ENCODE measurements around the gene ARHGAP18. TPM values are rescaled to one million over a fixed set of nuclear protein-coding genes. Genes with fewer than 3 reads are reported as not detected.
A peak's percentile ranks its signal among the peaks of the same experiment; 100 is the strongest.

ARHGAP18 gene
- total and polyA plus RNA-seq, 2 of the 13 experiments (the other 11 are each of a cell fraction or from before 2014, with no cell fraction given) = 58.2 to 115 TPM

DNA sequence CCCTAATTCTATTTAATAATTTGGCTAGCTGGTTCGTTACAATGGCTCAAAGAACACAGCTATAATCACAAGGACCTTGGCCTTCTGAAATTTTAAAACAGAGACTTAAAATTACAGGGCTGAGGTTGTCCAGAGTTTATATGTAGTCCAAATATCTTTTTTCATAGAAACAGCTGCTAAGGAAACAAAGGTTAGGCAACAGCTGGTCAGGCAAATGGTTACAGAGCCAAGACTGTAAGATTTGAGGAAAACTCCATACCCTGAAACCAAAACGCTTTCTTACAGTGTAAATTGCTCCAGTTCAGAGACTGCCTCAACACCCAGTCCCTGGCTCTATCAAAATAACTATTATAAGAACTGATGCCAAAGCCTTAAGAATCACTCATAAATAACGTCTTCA, 9.7 kb upstream of the ARHGAP18 start:
- Histone ChIP-seq H3K9ac (ENCODE audit: insufficient read depth, low read depth, low read length) (no peak overlapping the region), H2AFZ (ENCODE audit: low read length) (no peak overlapping the region), H3K36me3 (replicated peaks in 1 of 2; ENCODE audit: control insufficient read depth in 1 of 2, insufficient read depth in 2 of 2, low read length in 2 of 2) (no peaks in the 10 kb centered on the region), H4K20me1 (ENCODE audit: insufficient read depth, low read length) (no peaks in the 10 kb centered on the region), H3K27me3 (ENCODE audit: control insufficient read depth in 1 of 2, insufficient read depth in 2 of 2, low read length in 2 of 2) (no peaks in the 10 kb centered on the region), H3K27ac (ENCODE audit: extremely low read length, insufficient read depth, low read length) (peak overlapping the region; percentile 31), H3K79me2 (ENCODE audit: insufficient read depth, low read length) (no peaks in the 10 kb centered on the region), H3K9me3 (ENCODE audit: low read length) (no peaks in the 10 kb centered on the region), H3K4me1 (ENCODE audit: insufficient read depth, low read length) (peaks cover 40% of the 10 kb centered on the region), H3K4me3 (replicated peaks in 1 of 3; ENCODE audit: insufficient read depth in 1 of 3, low read depth in 2 of 3, low read length in 3 of 3) (no peak overlapping the region), H3K4me2 (ENCODE audit: low read depth, low read length) (no peak overlapping the region)
- in situ Hi-C loops (cut with HindIII; ENCODE audit: extremely low pct_ligation_motif_present, low pct_unique_long_range_greater_than_20kb) = no loop called here
- ATAC-seq (no peak), DNase-seq (ENCODE audit: low spot score) (no peak), FAIRE-seq (no peak)
- TF ChIP-seq, protein P1, sequence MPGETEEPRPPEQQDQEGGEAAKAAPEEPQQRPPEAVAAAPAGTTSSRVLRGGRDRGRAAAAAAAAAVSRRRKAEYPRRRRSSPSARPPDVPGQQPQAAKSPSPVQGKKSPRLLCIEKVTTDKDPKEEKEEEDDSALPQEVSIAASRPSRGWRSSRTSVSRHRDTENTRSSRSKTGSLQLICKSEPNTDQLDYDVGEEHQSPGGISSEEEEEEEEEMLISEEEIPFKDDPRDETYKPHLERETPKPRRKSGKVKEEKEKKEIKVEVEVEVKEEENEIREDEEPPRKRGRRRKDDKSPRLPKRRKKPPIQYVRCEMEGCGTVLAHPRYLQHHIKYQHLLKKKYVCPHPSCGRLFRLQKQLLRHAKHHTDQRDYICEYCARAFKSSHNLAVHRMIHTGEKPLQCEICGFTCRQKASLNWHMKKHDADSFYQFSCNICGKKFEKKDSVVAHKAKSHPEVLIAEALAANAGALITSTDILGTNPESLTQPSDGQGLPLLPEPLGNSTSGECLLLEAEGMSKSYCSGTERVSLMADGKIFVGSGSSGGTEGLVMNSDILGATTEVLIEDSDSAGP (CRISPR knock-in tag; IDR thresholded peaks at IDR 0.05; ENCODE audit: borderline replicate concordance) = no peak
- TF ChIP-seq, protein P2, sequence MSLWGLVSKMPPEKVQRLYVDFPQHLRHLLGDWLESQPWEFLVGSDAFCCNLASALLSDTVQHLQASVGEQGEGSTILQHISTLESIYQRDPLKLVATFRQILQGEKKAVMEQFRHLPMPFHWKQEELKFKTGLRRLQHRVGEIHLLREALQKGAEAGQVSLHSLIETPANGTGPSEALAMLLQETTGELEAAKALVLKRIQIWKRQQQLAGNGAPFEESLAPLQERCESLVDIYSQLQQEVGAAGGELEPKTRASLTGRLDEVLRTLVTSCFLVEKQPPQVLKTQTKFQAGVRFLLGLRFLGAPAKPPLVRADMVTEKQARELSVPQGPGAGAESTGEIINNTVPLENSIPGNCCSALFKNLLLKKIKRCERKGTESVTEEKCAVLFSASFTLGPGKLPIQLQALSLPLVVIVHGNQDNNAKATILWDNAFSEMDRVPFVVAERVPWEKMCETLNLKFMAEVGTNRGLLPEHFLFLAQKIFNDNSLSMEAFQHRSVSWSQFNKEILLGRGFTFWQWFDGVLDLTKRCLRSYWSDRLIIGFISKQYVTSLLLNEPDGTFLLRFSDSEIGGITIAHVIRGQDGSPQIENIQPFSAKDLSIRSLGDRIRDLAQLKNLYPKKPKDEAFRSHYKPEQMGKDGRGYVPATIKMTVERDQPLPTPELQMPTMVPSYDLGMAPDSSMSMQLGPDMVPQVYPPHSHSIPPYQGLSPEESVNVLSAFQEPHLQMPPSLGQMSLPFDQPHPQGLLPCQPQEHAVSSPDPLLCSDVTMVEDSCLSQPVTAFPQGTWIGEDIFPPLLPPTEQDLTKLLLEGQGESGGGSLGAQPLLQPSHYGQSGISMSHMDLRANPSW (CRISPR knock-in tag; IDR thresholded peaks at IDR 0.05; ENCODE audit: borderline replicate concordance) = no peak
- TF ChIP-seq CENPT (CRISPR knock-in tag; IDR thresholded peaks at IDR 0.05; ENCODE audit: low read depth) = no peak
- TF ChIP-seq, protein P3, sequence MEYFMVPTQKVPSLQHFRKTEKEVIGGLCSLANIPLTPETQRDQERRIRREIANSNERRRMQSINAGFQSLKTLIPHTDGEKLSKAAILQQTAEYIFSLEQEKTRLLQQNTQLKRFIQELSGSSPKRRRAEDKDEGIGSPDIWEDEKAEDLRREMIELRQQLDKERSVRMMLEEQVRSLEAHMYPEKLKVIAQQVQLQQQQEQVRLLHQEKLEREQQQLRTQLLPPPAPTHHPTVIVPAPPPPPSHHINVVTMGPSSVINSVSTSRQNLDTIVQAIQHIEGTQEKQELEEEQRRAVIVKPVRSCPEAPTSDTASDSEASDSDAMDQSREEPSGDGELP (IDR thresholded peaks at IDR 0.05; ENCODE audit: borderline replicate concordance, low read depth) = 0 out of 2 replicates have a peak, but pooled peaks have one; percentile 14
- BruUV-seq (replicated peaks) = no TSS peak
- intact Hi-C loops (cut with micrococcal nuclease; ENCODE audit: unreplicated experiment) = no loop called here
- POLR2A ChIA-PET = interaction anchor here (1.1 kb wide), 1 partner anchor 10 kb away, joined by 4 read pairs; the partner anchor contains the start of gene ARHGAP18
- 84% methylated on average over 3 of the region's 3 CpGs for WGBS (ENCODE audit: low lambda C conversion rate)
- CTCF ChIA-PET (ENCODE audit: low intra/inter-chr PET ratio, low total read pairs) = no interaction called here
